ENCODE data around the gene DNM2.
"Not testable (repeated sequence)": the region's sequence is repeated elsewhere in the genome, so short reads cannot be mapped to it uniquely, and the experiment has no call there.

Gene DNM2

DNA sequence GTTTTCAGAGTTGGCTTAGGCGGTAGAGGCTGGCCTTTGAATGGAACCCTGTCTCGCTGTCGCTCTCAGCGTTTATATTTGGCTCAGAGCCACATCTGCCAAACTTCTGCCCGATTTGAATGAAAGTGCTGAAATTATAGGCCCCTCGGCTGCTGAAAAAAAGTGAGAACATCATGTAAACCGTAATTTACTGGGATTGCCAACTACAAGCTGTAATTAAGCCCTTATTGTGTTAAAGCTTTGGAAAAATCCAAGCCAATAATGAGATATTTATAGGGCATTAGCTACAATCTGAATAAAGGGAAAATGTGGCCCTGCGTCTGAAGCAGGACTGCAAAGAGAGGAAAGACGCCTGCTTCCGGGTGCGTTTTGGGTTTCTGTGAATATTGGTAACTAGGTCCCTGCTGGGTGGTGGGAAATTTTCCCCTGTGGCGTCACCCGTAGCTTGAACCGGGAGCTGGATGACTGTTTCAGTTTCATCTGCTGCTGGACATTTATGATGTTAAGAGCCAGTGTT, 9.9 kb downstream of the DNM2 start:
- DNase-seq = no peak

DNA sequence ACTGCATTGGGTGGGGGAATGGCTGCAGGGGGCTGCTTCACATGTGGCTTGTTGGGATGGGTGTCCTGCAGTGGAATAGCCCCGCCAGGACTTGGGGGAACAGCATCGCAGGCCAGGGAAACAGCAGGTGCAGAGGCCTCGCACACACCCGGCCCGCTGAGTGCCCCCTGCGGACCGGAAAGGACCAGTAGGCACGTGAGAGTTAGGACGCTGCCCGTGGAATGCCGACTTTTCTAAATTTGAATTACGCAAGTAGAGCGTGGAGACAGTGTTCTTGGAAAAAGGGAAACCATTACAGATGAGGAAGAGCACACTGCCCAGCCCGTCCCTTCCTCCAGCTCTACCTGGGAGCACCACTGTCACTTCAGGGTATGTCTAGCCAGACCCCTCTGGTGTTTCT, 11.5 kb downstream of the DNM2 start:
- DNase-seq = no peak

GRCh38 chr19:10730932-10731331, 13.1 kb downstream of the DNM2 start:
- no peak for DNase-seq

GRCh38 chr19:10735741-10736140, 17.9 kb downstream of the DNM2 start:
- DNase-seq = no peak

DNA sequence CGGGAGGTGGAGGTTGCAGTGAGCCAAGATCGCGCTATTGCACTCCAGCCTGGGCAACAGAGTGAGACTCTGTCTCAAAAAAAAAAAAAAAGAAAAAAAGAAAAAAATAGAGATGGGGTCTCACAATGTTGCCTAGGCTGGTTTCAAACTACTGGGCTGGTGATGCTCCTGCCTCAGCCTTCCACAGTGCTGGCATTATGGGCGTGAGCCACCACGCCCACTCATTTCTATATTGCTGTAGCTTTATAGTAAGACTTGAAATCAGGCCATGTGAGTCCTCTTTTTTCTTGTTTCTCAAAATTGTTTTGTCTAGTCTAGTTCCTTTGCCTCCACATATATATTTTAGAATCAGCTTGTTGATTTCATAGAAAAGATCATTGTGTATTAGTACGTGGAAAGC, 18.3 kb downstream of the DNM2 start:
- DNase-seq = no peak

GRCh38 chr19:10736916-10737551, 19.2 kb downstream of the DNM2 start:
- no peak for DNase-seq

- no peak for DNase-seq
Measured at GRCh38 chr19:10737722-10738121, 19.8 kb downstream of the DNM2 start.

DNA sequence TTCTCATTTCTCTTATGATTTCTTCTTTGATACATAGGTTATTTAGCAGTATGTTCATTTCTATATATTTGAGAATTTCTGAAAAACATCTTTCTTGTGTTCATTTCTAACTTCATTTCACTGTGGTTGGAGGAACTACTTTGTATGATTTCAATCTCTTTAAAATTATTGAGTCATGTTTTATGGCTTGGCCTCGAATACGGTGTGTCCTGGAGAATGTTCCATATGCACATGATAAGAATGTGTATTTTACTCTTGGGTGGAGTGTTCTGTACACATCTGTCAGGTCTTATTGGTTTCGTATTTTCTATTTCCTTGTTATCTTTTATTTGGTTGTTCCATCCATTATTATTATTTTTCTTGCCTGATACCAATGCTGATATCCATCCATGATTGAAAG, 22.9 kb downstream of the DNM2 start:
- DNase-seq = no peak

GRCh38 chr19:10742476-10742875, 24.6 kb downstream of the DNM2 start:
- no peak for DNase-seq

GRCh38 chr19:10744253-10744798, 26.4 kb downstream of the DNM2 start:
- no peak for DNase-seq

GRCh38 chr19:10744801-10745293, 27.0 kb downstream of the DNM2 start:
- DNase-seq = no peak

GRCh38 chr19:10746437-10746836, 28.6 kb downstream of the DNM2 start:
- DNase-seq = not testable (repeated sequence)

- DNase-seq = no peak
Measured at GRCh38 chr19:10747271-10747670, 29.4 kb downstream of the DNM2 start.

- no peak for DNase-seq
Measured at GRCh38 chr19:10747674-10748073, 29.8 kb downstream of the DNM2 start.

GRCh38 chr19:10748195-10748926, 30.5 kb downstream of the DNM2 start:
- DNase-seq = no peak

DNA sequence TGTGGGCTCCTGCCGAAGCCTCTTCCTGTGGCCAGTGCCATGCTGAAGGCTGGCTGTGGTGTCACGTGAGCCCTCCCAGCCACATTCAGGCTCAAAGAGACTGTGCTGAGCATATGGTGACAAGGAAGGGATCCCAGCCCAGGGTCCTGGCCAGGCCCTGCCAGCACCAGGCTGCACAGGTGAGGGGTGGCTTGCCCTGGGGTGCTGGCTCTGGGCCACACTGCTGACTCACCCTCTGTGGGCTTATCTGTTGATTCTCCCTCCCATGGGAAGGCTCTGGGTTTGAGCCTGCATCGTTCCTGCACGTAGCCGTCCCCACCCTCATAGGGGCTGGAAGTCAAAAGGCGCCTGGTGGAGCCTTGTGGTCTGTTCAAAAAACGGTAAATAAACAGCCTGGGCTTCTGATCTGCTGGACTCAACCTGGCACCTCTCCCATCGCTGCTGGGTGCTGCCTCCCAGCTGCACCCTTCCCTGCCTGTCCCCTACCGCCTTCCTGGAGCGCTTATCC, 31.1 kb downstream of the DNM2 start:
- DNase-seq = no peak

DNA sequence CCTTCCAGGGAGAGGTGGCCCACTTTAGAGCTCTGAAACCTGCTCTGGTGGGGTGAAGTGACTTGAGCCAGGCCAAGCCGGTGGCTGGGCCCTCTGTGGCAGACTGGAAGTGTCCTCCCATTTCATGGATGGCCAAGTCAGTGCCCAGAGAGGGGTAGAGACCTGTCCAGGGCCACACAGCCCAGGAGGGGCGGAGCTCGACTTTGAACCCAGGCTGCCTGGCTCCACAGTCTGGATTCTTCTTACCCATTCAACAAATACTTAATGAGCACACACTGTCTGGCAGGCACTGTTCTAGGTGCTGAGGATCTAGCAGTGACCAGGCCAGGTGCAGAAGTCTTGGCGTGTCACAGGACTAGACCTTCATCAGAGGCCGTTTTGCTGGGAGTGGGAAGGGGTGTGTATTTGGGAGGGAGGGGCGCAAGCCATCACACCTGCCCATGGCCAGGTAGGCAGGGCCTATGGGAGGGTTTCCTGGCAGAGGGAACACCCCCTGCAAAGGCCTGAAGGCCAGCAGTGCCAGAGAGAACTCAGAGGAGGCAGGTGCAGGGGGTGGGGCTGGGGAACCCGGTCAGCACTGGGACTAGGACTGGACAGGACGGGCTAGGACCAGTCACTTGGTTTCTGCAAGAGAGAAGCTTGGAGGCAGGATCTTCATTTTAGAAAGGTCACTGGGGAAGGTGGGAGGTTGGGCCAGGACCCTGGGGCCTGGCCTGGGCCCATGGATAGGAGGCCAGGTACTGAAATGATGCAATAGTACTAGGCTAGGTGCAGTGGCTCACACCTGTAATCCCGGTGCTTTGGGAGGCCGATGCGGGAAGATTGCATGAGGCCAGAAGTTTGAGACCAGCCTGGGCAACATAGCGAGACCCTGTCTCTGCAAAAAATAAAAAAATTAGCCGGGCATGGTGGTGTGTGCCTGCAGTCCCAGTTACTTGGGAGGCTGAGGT, 31.8 kb downstream of the DNM2 start:
- no peak for DNase-seq

GRCh38 chr19:10751109-10751953, 33.5 kb downstream of the DNM2 start:
- no peak for DNase-seq

DNA sequence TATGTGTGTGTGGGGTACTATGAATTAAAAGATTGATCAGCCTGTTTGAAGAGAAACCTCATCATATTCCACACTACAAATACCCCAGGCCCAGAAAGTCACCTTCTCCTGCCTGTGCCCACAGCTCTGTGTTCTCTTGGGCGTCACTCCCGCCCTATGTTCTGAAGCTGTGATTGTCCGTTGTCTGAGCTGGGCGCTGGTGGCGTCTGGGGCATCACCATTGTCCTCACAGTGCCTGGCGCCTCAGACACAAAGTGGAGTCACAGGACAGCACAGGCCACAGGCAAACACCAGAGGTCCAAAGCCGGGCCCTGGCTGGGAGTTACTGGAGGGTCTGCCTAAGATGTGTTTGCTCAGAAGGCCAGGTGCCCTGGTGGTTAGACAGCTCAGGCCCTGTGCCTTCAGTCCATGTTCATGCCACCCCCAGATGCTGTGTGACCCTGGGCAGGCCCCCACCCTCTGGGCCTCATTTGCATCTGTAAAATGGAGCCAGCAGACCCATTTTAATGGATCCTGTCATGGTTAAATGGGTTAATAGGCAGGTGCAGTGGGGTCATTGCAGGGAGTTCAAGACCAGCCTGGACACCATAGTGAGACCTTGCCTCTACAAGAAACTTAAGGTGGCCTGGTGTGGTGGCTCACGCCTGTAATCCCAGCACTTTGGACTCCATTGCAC, 34.5 kb downstream of the DNM2 start:
- DNase-seq = no peak

DNA sequence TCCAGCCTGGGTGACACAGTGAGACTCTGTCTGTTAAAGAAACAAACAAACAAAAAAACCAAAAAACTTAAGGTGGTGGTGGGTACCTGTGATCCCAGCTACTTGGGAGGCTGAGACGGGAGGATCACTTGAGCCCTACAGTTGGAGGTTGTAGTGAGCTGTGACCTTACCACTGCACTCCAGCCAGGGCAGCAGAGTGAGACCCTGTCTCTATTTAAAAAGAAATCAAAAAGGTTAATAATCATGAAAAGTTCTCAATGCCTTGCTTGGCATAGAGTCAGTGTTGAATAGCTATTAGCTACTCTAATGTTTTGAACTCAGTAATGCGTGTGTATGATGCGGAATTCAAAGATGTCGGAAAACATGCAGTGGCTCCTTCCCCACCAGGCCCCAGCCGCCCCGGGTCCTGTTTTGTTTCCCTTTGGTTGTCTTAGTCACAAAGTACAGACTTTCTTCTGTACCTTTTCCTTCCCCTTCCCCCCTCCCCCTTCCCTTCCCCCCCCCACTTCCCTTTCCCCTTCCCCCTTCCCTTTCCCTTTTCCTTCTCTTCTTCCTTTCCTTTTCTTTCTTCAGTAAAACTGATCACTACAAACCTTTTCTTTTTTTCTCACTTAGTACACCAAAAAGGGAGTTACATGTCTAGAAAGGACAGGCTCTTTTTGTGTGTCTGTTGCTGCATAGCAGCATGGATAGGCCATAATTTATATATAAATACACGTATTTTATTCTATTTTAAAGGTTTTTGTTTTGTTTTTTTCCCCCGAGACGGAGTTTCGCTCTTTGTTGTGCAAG, 35.2 kb downstream of the DNM2 start:
- DNase-seq = no peak
